Nephron (organoid): ENCODE measurements around the gene BRSK1.

Source experiments
- H3K27ac Mint-ChIP-seq, 3 experiments: 2 replicates each; pipeline ENCODE4 v1.8.0; 2020; ENCODE audit warnings: mixed read lengths in 3 of 3, mild to moderate bottlenecking in 2 of 3, moderate library complexity in 1 of 3
- H3K27me3 Mint-ChIP-seq: 2 replicates; pipeline ENCODE4 v1.8.0; 2021; ENCODE audit warnings: low read depth, mild to moderate bottlenecking, moderate library complexity, mixed read lengths
- H3K36me3 Mint-ChIP-seq: 2 replicates; pipeline ENCODE4 v1.8.0; 2020; ENCODE audit warnings: low read depth, mixed read lengths
- H3K4me1 Mint-ChIP-seq: 2 replicates; pipeline ENCODE4 v1.8.0; 2020; ENCODE audit warnings: mixed read lengths
- H3K4me3 Mint-ChIP-seq, 3 experiments: 2 replicates each; pipeline ENCODE4 v1.8.0; 2020; ENCODE audit warnings: mild to moderate bottlenecking in 3 of 3, mixed read lengths in 3 of 3, moderate library complexity in 2 of 3
- H3K9me3 Mint-ChIP-seq: 2 replicates; pipeline ENCODE4 v1.8.0; 2020; ENCODE audit warnings: mixed read lengths
- TF ChIP-seq, protein P1 (sequence below), 3 experiments: fragments of 200-600 bp; sonication (generic); IDR thresholded peaks; one replicate each; pipeline ENCODE4 v1.5.0; 2021; ENCODE audit warnings: antibody characterized with exemption in 3 of 3; ENCODE audit not compliant: unreplicated experiment in 3 of 3

Gene BRSK1

DNA sequence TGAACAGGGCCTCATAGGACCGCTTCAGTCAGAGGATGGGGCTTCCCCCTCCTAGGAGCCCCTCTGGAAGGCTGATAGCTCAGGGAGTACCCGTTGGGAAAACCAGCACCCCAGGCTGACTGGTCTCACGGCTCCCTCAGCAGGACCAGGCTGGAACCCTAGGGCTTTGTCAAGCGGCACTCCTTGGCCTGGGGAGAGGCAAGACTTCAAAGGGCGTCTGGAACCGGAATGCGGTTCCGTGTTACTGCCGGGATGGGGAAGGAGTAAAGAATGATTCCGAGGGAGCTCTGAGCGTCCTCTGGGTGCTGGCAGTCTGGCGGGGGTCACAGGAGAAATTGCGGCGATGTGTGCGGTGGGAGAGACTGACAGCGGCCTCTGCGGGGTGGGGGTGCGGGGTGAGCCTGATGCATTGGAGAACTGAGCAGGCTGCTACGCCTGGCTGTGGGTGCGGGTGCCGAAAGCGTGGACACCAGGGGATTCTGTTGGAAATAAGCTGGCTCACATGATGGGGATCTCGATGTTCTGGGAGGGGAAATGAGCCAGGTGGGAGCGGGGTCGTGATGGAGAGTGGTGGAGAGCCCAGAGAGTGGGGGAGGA, 68.8 kb downstream of the BRSK1 start:
- Mint-ChIP-seq H3K27ac (no peak overlapping the region), H3K4me3 (peak overlapping the region; percentile 44 to 81 (median 45)), H3K36me3 (peaks cover 3% of the 10 kb centered on the region), H3K9me3 (no peaks in the 10 kb centered on the region), H3K27me3 (peaks cover 71% of the 10 kb centered on the region), H3K4me1 (peaks cover 18% of the 10 kb centered on the region)
- TF ChIP-seq, protein P1, sequence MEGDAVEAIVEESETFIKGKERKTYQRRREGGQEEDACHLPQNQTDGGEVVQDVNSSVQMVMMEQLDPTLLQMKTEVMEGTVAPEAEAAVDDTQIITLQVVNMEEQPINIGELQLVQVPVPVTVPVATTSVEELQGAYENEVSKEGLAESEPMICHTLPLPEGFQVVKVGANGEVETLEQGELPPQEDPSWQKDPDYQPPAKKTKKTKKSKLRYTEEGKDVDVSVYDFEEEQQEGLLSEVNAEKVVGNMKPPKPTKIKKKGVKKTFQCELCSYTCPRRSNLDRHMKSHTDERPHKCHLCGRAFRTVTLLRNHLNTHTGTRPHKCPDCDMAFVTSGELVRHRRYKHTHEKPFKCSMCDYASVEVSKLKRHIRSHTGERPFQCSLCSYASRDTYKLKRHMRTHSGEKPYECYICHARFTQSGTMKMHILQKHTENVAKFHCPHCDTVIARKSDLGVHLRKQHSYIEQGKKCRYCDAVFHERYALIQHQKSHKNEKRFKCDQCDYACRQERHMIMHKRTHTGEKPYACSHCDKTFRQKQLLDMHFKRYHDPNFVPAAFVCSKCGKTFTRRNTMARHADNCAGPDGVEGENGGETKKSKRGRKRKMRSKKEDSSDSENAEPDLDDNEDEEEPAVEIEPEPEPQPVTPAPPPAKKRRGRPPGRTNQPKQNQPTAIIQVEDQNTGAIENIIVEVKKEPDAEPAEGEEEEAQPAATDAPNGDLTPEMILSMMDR (IDR thresholded peaks at IDR 0.05; ENCODE audit: unreplicated experiment in 3 of 3) = no peak

DNA sequence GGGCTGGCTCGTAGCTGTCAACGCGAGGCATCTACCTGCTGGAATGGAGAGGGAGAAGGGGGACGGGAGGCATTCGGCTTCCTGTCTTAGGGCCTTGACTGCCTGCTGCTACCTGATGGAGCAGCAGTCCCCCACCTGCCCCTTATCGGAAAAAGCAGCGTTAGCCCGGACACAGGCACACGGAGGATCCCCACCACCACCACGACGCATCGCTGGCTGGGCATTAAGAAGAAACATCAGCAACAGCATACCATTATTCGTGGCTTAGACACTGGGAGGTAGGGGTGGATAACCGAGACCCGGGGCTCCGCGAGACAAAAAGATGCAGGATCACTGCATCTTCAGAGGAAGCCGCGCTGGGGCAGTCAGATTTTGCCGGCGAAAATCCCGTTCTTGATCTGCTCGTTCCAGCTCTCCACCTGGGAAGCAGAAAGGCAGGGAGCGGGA, 69.6 kb downstream of the BRSK1 start:
- Mint-ChIP-seq H3K27ac (no peak overlapping the region), H3K36me3 (no peaks in the 10 kb centered on the region), H3K27me3 (peaks cover 73% of the 10 kb centered on the region), H3K4me1 (peaks cover 11% of the 10 kb centered on the region), H3K9me3 (no peaks in the 10 kb centered on the region), H3K4me3 (peak overlapping the region; percentile 67 to 81 (median 79))
- TF ChIP-seq, protein P1 (IDR thresholded peaks at IDR 0.05; ENCODE audit: unreplicated experiment in 3 of 3) = no peak

DNA sequence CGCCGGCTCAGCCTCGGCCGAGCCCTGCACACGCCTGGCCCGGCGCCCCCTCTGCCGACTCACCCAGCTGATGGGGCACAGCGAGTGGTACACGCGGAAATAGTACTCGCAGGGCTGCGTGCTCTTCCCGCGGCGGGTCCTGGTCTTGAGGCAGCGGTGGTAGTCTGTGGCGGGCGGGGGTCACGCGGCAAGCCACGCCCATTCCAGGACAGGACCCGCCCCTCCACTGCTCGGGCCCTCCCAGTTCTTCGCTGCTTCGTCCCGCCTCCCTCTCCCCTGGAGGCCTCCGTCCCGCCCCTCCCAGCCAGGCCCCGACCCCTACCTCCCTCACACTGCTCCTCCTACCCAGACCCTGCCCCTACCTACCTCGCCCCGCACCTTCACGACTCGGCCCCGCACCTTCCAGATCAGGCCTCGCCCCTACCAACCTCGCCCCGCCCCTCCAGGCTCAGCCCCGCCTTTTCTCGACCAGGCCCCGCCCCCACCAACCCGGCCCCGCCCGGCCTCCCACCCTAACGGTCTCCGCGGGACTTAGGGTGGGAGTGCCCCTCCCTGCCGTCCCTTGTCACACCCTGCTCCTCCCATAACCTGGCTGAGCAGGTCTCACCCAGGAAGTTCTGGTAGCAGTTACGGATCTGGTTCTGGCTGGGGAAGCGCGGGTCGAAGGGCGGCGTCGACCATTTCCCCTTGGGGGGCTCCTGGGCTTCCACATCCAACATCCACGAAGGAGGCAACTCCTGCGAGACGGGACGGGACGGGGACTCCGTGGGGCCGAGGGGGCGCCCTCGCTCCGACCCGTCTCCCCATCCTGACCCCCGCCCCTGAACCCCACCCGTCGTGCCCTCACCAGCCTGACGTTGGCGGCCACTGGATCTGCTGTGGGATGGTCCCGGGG, 70.3 kb downstream of the BRSK1 start:
- Mint-ChIP-seq H3K4me3 (peak overlapping the region; percentile 74 to 81 (median 79)), H3K4me1 (peaks cover 4% of the 10 kb centered on the region), H3K9me3 (no peaks in the 10 kb centered on the region), H3K27me3 (peaks cover 73% of the 10 kb centered on the region), H3K27ac (no peak overlapping the region), H3K36me3 (no peaks in the 10 kb centered on the region)
- TF ChIP-seq, protein P1 (IDR thresholded peaks at IDR 0.05; ENCODE audit: unreplicated experiment in 3 of 3) = no peak

DNA sequence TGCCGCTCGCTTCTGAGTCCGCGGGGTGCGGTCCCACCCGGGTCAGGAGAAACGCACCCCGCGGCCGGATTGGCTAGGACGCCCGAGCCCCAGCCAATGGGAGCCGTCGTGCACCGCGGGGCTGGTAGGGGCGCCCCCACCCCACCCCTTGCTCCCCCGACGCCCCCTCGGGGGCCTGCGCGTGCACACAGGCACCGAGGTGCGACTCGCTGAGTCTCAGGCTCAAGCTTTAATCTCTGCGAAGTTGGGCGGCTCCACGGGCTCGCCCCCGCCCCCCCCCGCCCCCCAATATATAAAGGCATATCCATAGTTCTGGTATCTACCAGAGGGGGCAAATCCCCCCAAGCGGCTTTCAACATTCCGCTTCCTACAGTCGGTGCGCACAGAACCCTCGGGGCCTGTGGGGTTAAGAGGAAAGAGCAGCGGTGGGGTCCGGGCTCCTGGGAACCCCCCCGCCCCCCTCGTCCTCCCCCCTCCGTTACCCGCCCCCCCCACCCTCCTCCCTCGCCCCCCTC, 71.0 kb downstream of the BRSK1 start, which contains the start of gene COX6B2:
Gene COX6B2, minus strand, starts transcription at position 22 of the 515 bp plus-strand sequence. CDS start 198 bp downstream, outside the sequence.
- no peaks in the 10 kb centered on the region for H3K36me3 Mint-ChIP-seq
- H3K27me3 Mint-ChIP-seq = peaks cover 78% of the 10 kb centered on the region

DNA sequence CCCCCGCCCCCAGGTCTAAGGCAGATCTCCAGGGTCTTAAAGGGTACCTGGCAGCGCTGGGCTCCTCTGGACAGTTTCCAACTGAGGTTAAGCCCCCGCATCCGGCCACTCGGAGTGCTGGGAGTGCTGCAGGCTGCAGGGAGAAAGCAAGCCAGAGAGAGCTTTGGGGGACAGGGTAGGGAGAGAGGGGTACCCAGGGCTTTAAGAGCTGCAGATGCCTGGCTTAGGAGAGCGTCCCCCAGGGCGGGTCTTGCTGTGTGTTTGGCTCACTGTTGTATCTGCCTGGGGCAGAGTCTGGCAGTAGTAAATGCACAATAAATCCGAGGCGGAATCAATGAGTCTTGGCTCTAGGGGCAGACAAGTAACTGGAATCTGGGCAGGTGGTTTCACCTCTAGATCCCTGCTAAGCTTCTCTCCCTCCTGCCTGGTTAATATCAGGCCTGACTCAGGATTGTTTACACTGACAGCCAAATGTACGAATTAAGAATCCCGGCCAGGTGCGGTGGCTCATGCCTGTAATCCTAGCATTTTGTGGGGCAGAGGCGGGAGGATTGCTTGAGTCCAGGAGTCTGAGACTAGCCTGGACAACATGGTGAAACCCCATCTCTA, 71.5 kb downstream of the BRSK1 start:
- Mint-ChIP-seq H3K36me3 (no peaks in the 10 kb centered on the region), H3K27ac (peak overlapping the region in 2 of 3 experiments; percentile 44 to 57), H3K4me3 (peak overlapping the region; percentile 41 to 48 (median 41)), H3K27me3 (peaks cover 78% of the 10 kb centered on the region), H3K4me1 (peaks cover 4% of the 10 kb centered on the region), H3K9me3 (no peaks in the 10 kb centered on the region)
- TF ChIP-seq, protein P1 (IDR thresholded peaks at IDR 0.05; ENCODE audit: unreplicated experiment in 3 of 3) = no peak

More for the DNA sequence above, 71.0 kb downstream of the BRSK1 start, which contains the start of gene COX6B2:
- Mint-ChIP-seq H3K4me3 (peak within 1 kb of the TSS; percentile 74 to 81 (median 79)), H3K27ac (peak within 1 kb of the TSS in 2 of 3 experiments; percentile 44 to 57), H3K9me3 (no peaks in the 10 kb centered on the region), H3K4me1 (peaks cover 4% of the 10 kb centered on the region)
- TF ChIP-seq, protein P1 (IDR thresholded peaks at IDR 0.05; ENCODE audit: unreplicated experiment in 3 of 3) = no peak
